Colonic mucosa (tissue), 4 donors: ENCODE measurements around the gene DENND6B. TPM values are rescaled to one million over a fixed set of nuclear protein-coding genes. Genes with fewer than 3 reads are reported as not detected.

Source experiments
- DNase-seq: peaks from one replicate; pipeline ENCODE4 v3.0.0-alpha.2; 2020
- H3K27ac ChIP-seq: fragments of 200-600 bp; one replicate; pipeline ENCODE4 v1.8.0; 2021
- H3K27me3 ChIP-seq: fragments of 200-600 bp; one replicate; pipeline ENCODE4 v1.8.0; 2021
- H3K36me3 ChIP-seq: fragments of 200-600 bp; one replicate; pipeline ENCODE4 v1.8.0; 2021
- H3K4me1 ChIP-seq: fragments of 200-600 bp; one replicate; pipeline ENCODE4 v1.8.0; 2021; ENCODE audit warnings: mild to moderate bottlenecking
- H3K4me3 ChIP-seq: fragments of 200-600 bp; one replicate; pipeline ENCODE4 v1.8.0; 2021
- H3K9ac ChIP-seq, 2 donors: one replicate each; pipeline ENCODE4 v1.7.0; 2013; ENCODE audit warnings: control low read depth in 2 of 2, low read depth in 2 of 2, low read length in 2 of 2
- H3K9me3 ChIP-seq: fragments of 200-600 bp; one replicate; pipeline ENCODE4 v1.8.0; 2021
- CTCF ChIP-seq: fragments of 200-600 bp; IDR thresholded peaks from one replicate; pipeline ENCODE4 v1.8.0; 2022; ENCODE audit warnings: antibody characterized with exemption, mild to moderate bottlenecking
- intact Hi-C: fragments of 100-400 bp; cut with DNase I; formaldehyde crosslinking; loops from one replicate; pipeline ENCODE4 v1.14.1; 2022
- total RNA-seq, 2 donors: library from RNA; stranded (reverse); fragmentation: NEBNext Ultra II Directional in 1 of 2; extraction: Animal tissue kit (Norgen Biotek cat#: 25700) in 1 of 2; gene quantifications; one replicate each; pipeline ENCODE4 v1.2.1, GENCODE V29; 2021
- donor health status: healthy.
- donor health status: DM: no; HTN: no; CAD: no.
- donor health status: DM: no; HTN: no; CAD: no.

Gene DENND6B
- total RNA-seq, 2 donors from 2014 or later, result 2.4 to 4.0 TPM

- Histone ChIP-seq H3K4me3 (no peak overlapping the region), H3K27ac (no peak overlapping the region), H3K9me3 (no peaks in the 10 kb centered on the region), H3K27me3 (no peaks in the 10 kb centered on the region), H3K4me1 (no peaks in the 10 kb centered on the region), H3K9ac (no peak overlapping the region), H3K36me3 (no peaks in the 10 kb centered on the region)
- intact Hi-C loops, result no loop called here
- DNase-seq, result no peak
- no peak for TF ChIP-seq CTCF
These were observed 36.5 kb upstream of the DENND6B start for GRCh38 chr22:50363166-50363802.

- TF ChIP-seq CTCF, result no peak
- Histone ChIP-seq H3K36me3 (no peaks in the 10 kb centered on the region), H3K9ac (no peak overlapping the region), H3K27me3 (no peaks in the 10 kb centered on the region), H3K4me1 (no peaks in the 10 kb centered on the region), H3K27ac (no peak overlapping the region), H3K9me3 (no peaks in the 10 kb centered on the region), H3K4me3 (no peak overlapping the region)
- no peak for DNase-seq
- intact Hi-C loops, result no loop called here
These were observed 34.9 kb upstream of the DENND6B start for GRCh38 chr22:50361688-50362087.

GRCh38 chr22:50361222-50361621 lies 34.4 kb upstream of the DENND6B start:
- Histone ChIP-seq H3K4me1 (no peaks in the 10 kb centered on the region), H3K9ac (no peak overlapping the region), H3K27ac (no peak overlapping the region), H3K9me3 (no peaks in the 10 kb centered on the region), H3K27me3 (no peaks in the 10 kb centered on the region), H3K36me3 (no peaks in the 10 kb centered on the region), H3K4me3 (no peak overlapping the region)
- intact Hi-C loops, result no loop called here
- no peak for DNase-seq
- no peak for TF ChIP-seq CTCF

- Histone ChIP-seq H3K36me3 (no peaks in the 10 kb centered on the region), H3K27me3 (no peaks in the 10 kb centered on the region), H3K4me3 (no peak overlapping the region), H3K9me3 (no peaks in the 10 kb centered on the region), H3K27ac (no peak overlapping the region), H3K9ac (no peak overlapping the region), H3K4me1 (no peaks in the 10 kb centered on the region)
- no peak for TF ChIP-seq CTCF
- no peak for DNase-seq
- intact Hi-C loops, result no loop called here
These were observed 33.8 kb upstream of the DENND6B start for GRCh38 chr22:50360578-50360977.

GRCh38 chr22:50357756-50358155 lies 30.9 kb upstream of the DENND6B start:
- no peak for DNase-seq
- Histone ChIP-seq H3K27ac (no peak overlapping the region), H3K36me3 (no peaks in the 10 kb centered on the region), H3K27me3 (no peaks in the 10 kb centered on the region), H3K4me3 (no peak overlapping the region), H3K9ac (no peak overlapping the region), H3K4me1 (no peaks in the 10 kb centered on the region), H3K9me3 (no peaks in the 10 kb centered on the region)
- no peak for TF ChIP-seq CTCF
- intact Hi-C loops, result no loop called here
